Testis (tissue), 3 donors: ENCODE measurements around the gene IMMP2L. TPM values are rescaled to one million over a fixed set of nuclear protein-coding genes. Genes with fewer than 3 reads are reported as not detected.
"Not testable (repeated sequence)": the region's sequence is repeated elsewhere in the genome, so short reads cannot be mapped to it uniquely, and the experiment has no call there.

Source experiments
- DNase-seq: peaks from one replicate; pipeline ENCODE4 v3.0.0-alpha.2; 2019
- H3K27ac ChIP-seq, 2 donors: fragments of 200-600 bp; sonication (generic); one replicate each; pipeline ENCODE4 v1.5.1; 2019
- H3K27me3 ChIP-seq: fragments of 200-600 bp; sonication (generic); one replicate; pipeline ENCODE4 v1.5.1; 2019
- H3K36me3 ChIP-seq: fragments of 200-600 bp; sonication (generic); one replicate; pipeline ENCODE4 v1.5.1; 2017; ENCODE audit warnings: low read depth; ENCODE audit errors: missing control alignments
- H3K4me1 ChIP-seq: fragments of 200-600 bp; sonication (generic); one replicate; pipeline ENCODE4 v1.5.1; 2019
- H3K4me3 ChIP-seq, 2 donors: fragments of 200-600 bp; sonication (generic); one replicate each; pipeline ENCODE4 v1.5.1; 2017 to 2019
- H3K9me3 ChIP-seq: fragments of 200-600 bp; sonication (generic); one replicate; pipeline ENCODE4 v1.5.1; 2017
- CTCF ChIP-seq, 3 experiments: fragments of 450-650 bp in 2 of 3; fragments of 200-600 bp in 1 of 3; sonication (generic) in 1 of 3; IDR thresholded peaks; one replicate each; pipeline ENCODE4 v1.5.1; 2016 to 2019; ENCODE audit warnings: antibody characterized with exemption in 3 of 3, mild to moderate bottlenecking in 2 of 3, moderate library complexity in 1 of 3
- POLR2A ChIP-seq: fragments of 450-650 bp; IDR thresholded peaks from one replicate; pipeline ENCODE4 v1.6.1; 2017; ENCODE audit warnings: antibody characterized with exemption, mild to moderate bottlenecking, moderate library complexity
- WGBS, 2 donors: methylation state at CpG; one replicate each; pipeline ENCODE4 v1.1.5; 2018; 5-methylcytosine and 5-hydroxymethylcytosine counted together
- intact Hi-C: fragments of 100-400 bp; cut with DNase I; formaldehyde crosslinking; loops from one replicate; pipeline ENCODE4 v1.15.1; 2023; ENCODE audit warnings: low total_unique reads
- polyA plus RNA-seq: library from polyadenylated mRNA; stranded (reverse); fragments of 350-450 nt; fragmentation: Illumina TruSeq; extraction: RNeasy Lipid Tissue Mini Kit (QIAGEN cat#74804); gene quantifications from one replicate; pipeline ENCODE4 v1.2.3, GENCODE V29; 2014; ENCODE audit warnings: low read depth, low replicate concordance; ENCODE audit not compliant: insufficient read depth
- total RNA-seq, 2 donors: library from RNA; depleted of rRNA; stranded (reverse); fragments of >200 nt; gene quantifications; one replicate each; pipeline ENCODE4 v1.2.3, GENCODE V29; 2016

Gene IMMP2L
- total and polyA plus RNA-seq, 3 donors from 2014 or later: 10.7 to 12.4 (median 11.2) TPM

DNA sequence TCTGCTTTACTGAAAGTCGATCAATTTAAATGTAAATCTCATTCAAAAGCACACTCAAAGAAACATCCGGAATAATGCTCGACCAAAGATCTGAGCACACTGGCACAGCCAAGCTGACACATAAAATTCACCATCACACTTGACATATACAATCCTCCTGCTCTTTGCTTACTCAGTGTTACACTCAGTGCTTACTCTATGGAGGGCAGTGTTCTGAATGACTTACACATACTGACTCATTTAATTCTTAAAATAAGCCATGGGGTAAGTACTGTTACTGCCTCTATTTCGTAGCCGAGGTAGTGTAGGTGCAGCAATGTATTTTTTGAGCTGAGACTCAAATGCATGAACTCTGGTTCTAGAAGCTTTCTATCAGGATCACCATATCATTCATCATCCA, 892.9 kb downstream of the IMMP2L start:
- Histone ChIP-seq H3K4me3 (no peak overlapping the region), H3K36me3 (no peaks in the 10 kb centered on the region), H3K4me1 (no peaks in the 10 kb centered on the region), H3K9me3 (no peaks in the 10 kb centered on the region), H3K27ac (no peak overlapping the region), H3K27me3 (no peaks in the 10 kb centered on the region)
- no peak for DNase-seq
- 89 to 94% methylated on average over 5 of the region's 5 CpGs for WGBS, 2 donors
- intact Hi-C loops: no loop called here
- TF ChIP-seq POLR2A: no peak
- no peak for TF ChIP-seq CTCF (IDR thresholded peaks at IDR 0.05)

DNA sequence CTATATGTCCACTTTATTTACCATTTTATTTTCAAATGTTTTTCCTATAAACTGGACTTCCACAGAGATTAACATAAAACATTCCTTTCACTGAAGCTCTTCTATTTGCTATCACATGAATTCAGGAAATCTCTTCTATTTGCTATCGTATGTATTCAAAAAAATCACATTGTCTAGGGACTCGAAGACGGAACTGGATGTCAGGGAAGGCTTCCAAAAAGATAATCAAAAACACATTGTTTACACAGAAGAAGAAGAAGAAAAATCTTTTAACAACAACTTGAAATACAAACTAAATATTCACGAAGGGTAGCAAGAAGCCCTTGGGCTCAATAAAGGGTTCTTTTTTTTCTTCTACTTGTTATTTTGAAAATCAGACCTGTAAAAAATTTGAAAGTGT, 897.5 kb downstream of the IMMP2L start:
- no peak overlapping the region for H3K27ac ChIP-seq
- no peak for DNase-seq
- H3K9me3 ChIP-seq: no peaks in the 10 kb centered on the region
- intact Hi-C loops: no loop called here
- no peak for TF ChIP-seq CTCF (IDR thresholded peaks at IDR 0.05)
- no peak for TF ChIP-seq POLR2A
- no peaks in the 10 kb centered on the region for H3K4me1 ChIP-seq
- 50 to 62% methylated on average over 4 of the region's 4 CpGs for WGBS, 2 donors
- H3K27me3 ChIP-seq: no peaks in the 10 kb centered on the region
- no peak overlapping the region for H3K4me3 ChIP-seq
- H3K36me3 ChIP-seq: no peaks in the 10 kb centered on the region

- 85 to 89% methylated on average over 6 to 7 of the region's 7 CpGs for WGBS, 2 donors
- H3K27me3 ChIP-seq, H3K9me3 ChIP-seq, DNase-seq, H3K27ac ChIP-seq, H3K36me3 ChIP-seq, intact Hi-C loops, H3K4me1 ChIP-seq, H3K4me3 ChIP-seq: not testable (repeated sequence)
Observed at GRCh38 chr7:110660637-110661036, 901.7 kb downstream of the IMMP2L start.

GRCh38 chr7:110650328-110650727, 912.0 kb downstream of the IMMP2L start:
- Histone ChIP-seq H3K4me1 (no peaks in the 10 kb centered on the region), H3K9me3 (no peaks in the 10 kb centered on the region), H3K27ac (no peak overlapping the region), H3K4me3 (no peak overlapping the region), H3K36me3 (no peaks in the 10 kb centered on the region), H3K27me3 (no peaks in the 10 kb centered on the region)
- no peak for DNase-seq
- TF ChIP-seq CTCF (IDR thresholded peaks at IDR 0.05) (no peak), POLR2A (no peak)
- intact Hi-C loops: no loop called here
- WGBS, 2 donors: 77 to 79% methylated on average over 3 of the region's 3 CpGs

DNA sequence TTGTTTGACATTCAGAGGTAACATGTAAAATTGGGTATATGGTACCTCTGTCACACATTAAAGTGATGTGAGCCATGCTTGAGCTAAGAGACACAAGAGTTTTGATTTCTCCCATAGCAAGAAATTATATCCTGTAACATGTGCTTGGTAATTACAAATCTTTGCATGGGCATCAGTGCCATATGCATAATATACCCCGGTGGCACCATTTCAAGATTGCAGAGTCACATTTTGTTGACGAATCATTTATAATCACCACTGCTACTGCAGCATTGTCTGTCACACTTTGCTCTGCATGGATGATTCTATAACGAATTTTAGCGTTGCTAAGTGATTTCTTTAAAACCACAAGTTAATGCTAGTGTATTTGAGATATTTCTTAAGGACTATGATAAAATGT, 915.0 kb downstream of the IMMP2L start:
- Histone ChIP-seq H3K27me3 (no peaks in the 10 kb centered on the region), H3K9me3 (no peaks in the 10 kb centered on the region), H3K27ac (no peak overlapping the region), H3K4me3 (no peak overlapping the region), H3K4me1 (no peaks in the 10 kb centered on the region), H3K36me3 (no peaks in the 10 kb centered on the region)
- no peak for DNase-seq
- WGBS, 2 donors: 84 to 91% methylated on average over 4 of the region's 4 CpGs
- TF ChIP-seq POLR2A (no peak), CTCF (IDR thresholded peaks at IDR 0.05) (no peak)
- intact Hi-C loops: no loop called here
